Tibial nerve (tissue), 4 donors: ENCODE results near the gene TRHDE. TPM values are rescaled to one million over a fixed set of nuclear protein-coding genes. Genes with fewer than 3 reads are reported as not detected.

ENCODE experiments used
- DNase-seq, 2 donors: peaks; one replicate each; pipeline ENCODE4 v3.0.0-alpha.2; 2019; ENCODE audit warnings: low spot score in 2 of 2
- H3K27ac ChIP-seq, 4 donors: fragments of 200-600 bp; sonication (generic) in 3 of 4; one replicate each; pipeline ENCODE4 v1.5.1; 2017 to 2019; ENCODE audit warnings: mild to moderate bottlenecking in 1 of 4
- H3K27me3 ChIP-seq, 2 donors: fragments of 200-600 bp; sonication (generic) in 1 of 2; one replicate each; pipeline versions ENCODE4 v1.5.1 to v1.6.0; 2017 to 2019
- H3K36me3 ChIP-seq, 3 donors: fragments of 200-600 bp; sonication (generic); one replicate each; pipeline ENCODE4 v1.5.1; 2018 to 2019
- H3K4me1 ChIP-seq, 4 donors: fragments of 200-600 bp; sonication (generic) in 3 of 4; one replicate each; pipeline ENCODE4 v1.5.1; 2017 to 2019
- H3K4me3 ChIP-seq, 4 donors: fragments of 200-600 bp; sonication (generic) in 3 of 4; one replicate each; pipeline ENCODE4 v1.5.1; 2017 to 2019; ENCODE audit warnings: mild to moderate bottlenecking in 1 of 4, moderate library complexity in 1 of 4
- H3K9me3 ChIP-seq, 4 donors: fragments of 200-600 bp; sonication (generic) in 3 of 4; one replicate each; pipeline ENCODE4 v1.5.1; 2017 to 2019
- EP300 ChIP-seq, 2 donors: sonication (generic); formaldehyde crosslinking; IDR thresholded peaks; one replicate each; pipeline ENCODE4 v1.6.1; 2017; ENCODE audit warnings: antibody characterized with exemption in 2 of 2, mild to moderate bottlenecking in 1 of 2
- POLR2A ChIP-seq, 2 donors: fragments of 450-650 bp; IDR thresholded peaks; one replicate each; pipeline ENCODE4 v1.6.1; 2017; ENCODE audit warnings: antibody characterized with exemption in 2 of 2, mild to moderate bottlenecking in 2 of 2, moderate library complexity in 2 of 2
- WGBS, 2 donors: methylation state at CpG; one replicate each; pipeline ENCODE4 v1.1.5; 2018; 5-methylcytosine and 5-hydroxymethylcytosine counted together
- total RNA-seq, 4 donors: library from RNA; depleted of rRNA; stranded (reverse); fragments of >200 nt; gene quantifications; one replicate each; pipeline ENCODE4 v1.1.0, GENCODE V29; 2016
- TF ChIP-seq, protein P1 (sequence below), 5 experiments: fragments of 200-600 bp in 3 of 5; fragments of 450-650 bp in 2 of 5; sonication (generic) in 3 of 5; IDR thresholded peaks; one replicate each; pipeline ENCODE4 v1.5.1; 2016 to 2019; ENCODE audit warnings: antibody characterized with exemption in 5 of 5, mild to moderate bottlenecking in 3 of 5, moderate library complexity in 2 of 5

Gene TRHDE
- total RNA-seq, 4 donors from 2014 or later, result 0.98 to 11.1 (median 2.8) TPM

DNA sequence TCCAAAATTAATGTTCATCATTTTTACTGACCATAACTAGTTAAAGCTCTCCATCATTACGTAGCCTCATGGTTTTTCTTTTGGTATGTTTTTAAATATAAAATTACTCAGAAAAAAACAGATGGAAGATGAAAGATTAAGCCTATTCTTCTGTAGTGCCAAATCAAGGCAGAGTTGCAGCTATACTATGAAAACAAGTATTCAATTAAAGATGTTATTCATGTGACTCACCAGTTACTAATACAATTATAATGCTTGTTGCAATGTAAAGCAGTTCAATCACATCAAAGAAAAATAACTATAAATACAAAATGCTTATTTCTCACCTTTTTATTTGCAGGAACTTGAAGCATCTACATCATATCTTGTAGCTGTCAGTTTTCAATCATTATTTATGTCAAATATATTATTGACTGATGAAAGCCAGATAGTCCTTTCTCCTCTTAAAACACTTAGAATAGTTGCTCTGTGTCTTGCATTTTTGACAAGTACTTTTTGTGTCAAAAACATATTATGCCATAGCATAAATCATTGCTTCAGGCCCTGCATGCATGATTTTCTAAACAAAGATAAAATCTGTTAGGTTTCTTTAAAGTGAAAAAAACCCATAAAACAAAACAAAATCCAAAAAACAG, 36.0 kb upstream of the TRHDE start:
- 31 to 51% methylated on average over 1 of the region's 1 CpG for WGBS, 2 donors
- TF ChIP-seq, protein P1, sequence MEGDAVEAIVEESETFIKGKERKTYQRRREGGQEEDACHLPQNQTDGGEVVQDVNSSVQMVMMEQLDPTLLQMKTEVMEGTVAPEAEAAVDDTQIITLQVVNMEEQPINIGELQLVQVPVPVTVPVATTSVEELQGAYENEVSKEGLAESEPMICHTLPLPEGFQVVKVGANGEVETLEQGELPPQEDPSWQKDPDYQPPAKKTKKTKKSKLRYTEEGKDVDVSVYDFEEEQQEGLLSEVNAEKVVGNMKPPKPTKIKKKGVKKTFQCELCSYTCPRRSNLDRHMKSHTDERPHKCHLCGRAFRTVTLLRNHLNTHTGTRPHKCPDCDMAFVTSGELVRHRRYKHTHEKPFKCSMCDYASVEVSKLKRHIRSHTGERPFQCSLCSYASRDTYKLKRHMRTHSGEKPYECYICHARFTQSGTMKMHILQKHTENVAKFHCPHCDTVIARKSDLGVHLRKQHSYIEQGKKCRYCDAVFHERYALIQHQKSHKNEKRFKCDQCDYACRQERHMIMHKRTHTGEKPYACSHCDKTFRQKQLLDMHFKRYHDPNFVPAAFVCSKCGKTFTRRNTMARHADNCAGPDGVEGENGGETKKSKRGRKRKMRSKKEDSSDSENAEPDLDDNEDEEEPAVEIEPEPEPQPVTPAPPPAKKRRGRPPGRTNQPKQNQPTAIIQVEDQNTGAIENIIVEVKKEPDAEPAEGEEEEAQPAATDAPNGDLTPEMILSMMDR (IDR thresholded peaks at IDR 0.05), result no peak
- TF ChIP-seq EP300 (IDR thresholded peaks at IDR 0.05) (no peak), POLR2A (IDR thresholded peaks at IDR 0.05) (no peak)

DNA sequence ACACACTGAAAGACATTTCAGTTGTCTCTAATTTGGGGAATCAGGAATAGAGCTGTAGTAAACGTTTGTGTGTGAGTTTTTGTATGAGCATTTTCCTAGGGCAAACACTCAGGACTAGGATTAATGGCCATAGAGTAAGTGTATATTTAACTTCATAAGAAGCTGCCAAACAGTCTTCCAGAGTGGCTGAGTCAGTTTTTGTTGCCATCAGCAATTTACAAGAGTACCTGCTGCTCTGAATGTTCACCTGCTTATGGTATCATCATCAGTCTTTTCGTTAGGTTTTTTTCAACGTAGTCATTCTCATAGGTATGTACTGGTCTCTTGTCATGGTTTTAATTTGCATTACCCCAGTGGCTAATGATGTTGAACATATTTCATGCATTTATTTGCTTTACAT, 30.6 kb upstream of the TRHDE start:
- 88 to 89% methylated on average over 3 of the region's 3 CpGs for WGBS, 2 donors
- Histone ChIP-seq H3K27me3 (no peaks in the 10 kb centered on the region), H3K4me1 (no peaks in the 10 kb centered on the region), H3K36me3 (no peaks in the 10 kb centered on the region), H3K4me3 (no peak overlapping the region), H3K27ac (no peak overlapping the region), H3K9me3 (no peaks in the 10 kb centered on the region)
- TF ChIP-seq EP300 (IDR thresholded peaks at IDR 0.05), result no peak
- DNase-seq, result no peak

More for the DNA sequence above, 36.0 kb upstream of the TRHDE start:
- Histone ChIP-seq H3K4me3 (no peak overlapping the region), H3K27ac (no peak overlapping the region), H3K9me3 (no peaks in the 10 kb centered on the region), H3K4me1 (no peaks in the 10 kb centered on the region), H3K36me3 (no peaks in the 10 kb centered on the region), H3K27me3 (no peaks in the 10 kb centered on the region)
- no peak for DNase-seq

DNA sequence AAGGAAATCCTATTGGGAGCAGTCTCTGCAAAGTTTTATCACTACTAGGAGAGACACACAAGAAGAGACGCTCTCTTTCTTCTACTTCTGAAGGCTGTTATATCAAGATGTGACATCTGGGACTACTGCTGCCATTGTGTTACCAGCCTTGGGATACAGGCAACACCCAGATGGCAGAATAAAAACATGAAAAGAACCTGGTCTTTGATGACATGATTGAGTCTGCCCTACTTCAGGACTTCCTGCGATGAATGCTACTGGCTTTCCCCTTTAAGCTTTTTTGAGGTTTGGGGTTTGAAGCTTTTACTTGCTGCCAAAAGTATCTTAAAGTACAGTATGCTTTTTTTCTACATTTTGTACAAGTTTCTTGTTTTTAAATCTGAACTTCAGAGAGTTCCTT, 29.2 kb upstream of the TRHDE start:
- Histone ChIP-seq H3K27ac (no peak overlapping the region), H3K4me3 (no peak overlapping the region), H3K27me3 (no peaks in the 10 kb centered on the region), H3K36me3 (no peaks in the 10 kb centered on the region), H3K4me1 (no peaks in the 10 kb centered on the region), H3K9me3 (no peaks in the 10 kb centered on the region)
- 92 to 98% methylated on average over 2 of the region's 2 CpGs for WGBS, 2 donors
- no peak for DNase-seq
- TF ChIP-seq, protein P1 (IDR thresholded peaks at IDR 0.05), result no peak
- TF ChIP-seq POLR2A (IDR thresholded peaks at IDR 0.05) (no peak), EP300 (IDR thresholded peaks at IDR 0.05) (no peak)

DNA sequence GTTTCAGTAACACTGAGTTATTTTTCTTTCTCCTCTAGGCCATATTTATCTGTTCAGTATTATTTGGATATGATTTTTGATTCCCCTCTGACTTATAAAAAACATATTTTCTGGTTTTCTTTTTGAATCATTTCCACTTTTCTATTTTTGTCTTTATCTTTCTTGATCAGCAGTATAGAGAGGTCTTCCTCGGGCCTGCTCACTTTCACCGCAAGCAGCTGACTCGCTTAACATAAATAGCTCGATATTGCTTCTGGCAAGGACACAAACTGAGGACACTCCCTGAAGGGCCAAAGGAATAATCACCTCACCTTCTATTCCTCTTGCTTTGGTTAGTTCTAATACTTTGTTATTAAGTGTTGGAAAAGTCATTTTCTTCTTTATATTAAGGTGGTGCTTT, 25.8 kb upstream of the TRHDE start:
- 52 to 57% methylated on average over 4 of the region's 4 CpGs for WGBS, 2 donors
- no peaks in the 10 kb centered on the region for H3K4me1 ChIP-seq
- H3K27ac ChIP-seq, result no peak overlapping the region

DNA sequence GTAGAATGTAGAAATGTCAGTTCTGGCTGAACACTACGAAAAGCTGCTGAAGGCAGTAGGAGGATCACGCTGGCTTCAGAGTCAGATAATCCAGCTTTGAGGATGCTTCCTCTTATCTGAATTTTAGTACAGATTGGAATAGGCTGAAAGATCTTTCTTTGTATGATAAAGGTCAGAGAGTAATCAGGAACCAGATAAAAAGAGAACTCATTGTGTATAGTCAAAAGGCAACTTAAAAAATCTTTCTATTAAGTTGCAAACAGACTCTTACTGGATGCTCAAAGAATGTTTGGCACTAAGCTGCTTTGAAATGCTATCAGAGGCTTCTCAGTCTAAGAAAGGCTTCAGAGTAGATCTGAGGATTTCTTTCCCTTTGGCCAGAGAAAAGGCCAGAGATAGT, 21.8 kb upstream of the TRHDE start:
- no peak overlapping the region for H3K4me3 ChIP-seq
- TF ChIP-seq, protein P1 (IDR thresholded peaks at IDR 0.05), result no peak
- TF ChIP-seq POLR2A (IDR thresholded peaks at IDR 0.05) (no peak), EP300 (IDR thresholded peaks at IDR 0.05) (no peak)
- no peak for DNase-seq
- H3K9me3 ChIP-seq, result no peaks in the 10 kb centered on the region
- H3K27me3 ChIP-seq, result no peaks in the 10 kb centered on the region
- H3K4me1 ChIP-seq, result no peaks in the 10 kb centered on the region
- no peak overlapping the region for H3K27ac ChIP-seq
- 50 to 71% methylated on average over 2 of the region's 2 CpGs for WGBS, 2 donors
- H3K36me3 ChIP-seq, result no peaks in the 10 kb centered on the region

More for the DNA sequence above, 25.8 kb upstream of the TRHDE start:
- Histone ChIP-seq H3K27me3 (no peaks in the 10 kb centered on the region), H3K9me3 (no peaks in the 10 kb centered on the region), H3K4me3 (no peak overlapping the region), H3K36me3 (no peaks in the 10 kb centered on the region)
- no peak for DNase-seq
- no peak for TF ChIP-seq EP300 (IDR thresholded peaks at IDR 0.05)
- no peak for TF ChIP-seq POLR2A (IDR thresholded peaks at IDR 0.05)
- TF ChIP-seq, protein P1 (IDR thresholded peaks at IDR 0.05), result no peak
